Measurements from ENCODE around the gene TTN.
"Not testable (repeated sequence)": the region's sequence is repeated elsewhere in the genome, so short reads cannot be mapped to it uniquely, and the experiment has no call there.

Gene TTN

DNA sequence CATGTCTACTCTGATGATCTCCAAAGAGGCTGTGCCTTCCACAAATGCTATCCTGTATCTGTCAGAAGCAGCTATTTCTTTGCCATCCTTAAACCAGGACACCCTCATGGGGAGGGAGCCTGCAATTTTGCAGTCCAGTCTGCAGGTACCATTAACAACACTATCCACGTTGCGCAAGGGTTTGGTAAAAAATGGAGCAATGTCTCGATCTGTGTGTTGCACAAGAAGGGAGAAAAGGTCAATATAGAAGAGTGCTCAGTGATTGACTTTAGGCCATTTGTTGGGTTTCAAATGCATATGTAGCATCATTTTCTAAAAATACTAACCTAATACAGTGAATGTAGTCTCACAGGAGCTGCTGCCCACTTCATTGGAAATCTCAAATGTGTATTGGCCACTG, 74.3 kb downstream of the TTN start:
- no peak for DNase-seq

DNA sequence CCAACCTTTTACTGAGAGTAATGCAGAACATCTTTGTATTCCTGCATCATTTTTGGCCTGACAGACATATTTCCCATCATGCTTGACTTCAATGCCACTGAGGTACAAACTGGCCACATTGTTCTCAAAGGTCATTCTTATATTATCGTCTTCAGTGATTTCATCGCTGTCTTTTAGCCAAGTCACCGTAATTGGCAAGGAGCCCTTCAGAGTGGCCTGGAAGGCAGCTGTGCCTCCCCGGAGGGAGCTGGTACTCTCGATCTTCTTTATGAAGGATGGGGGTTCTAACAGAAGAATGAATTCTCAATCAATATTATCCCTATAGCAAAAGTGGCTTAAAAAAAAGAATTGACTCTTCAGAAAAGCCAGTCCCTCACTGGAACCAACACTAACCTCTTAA, 75.9 kb downstream of the TTN start:
- no peak for DNase-seq

DNA sequence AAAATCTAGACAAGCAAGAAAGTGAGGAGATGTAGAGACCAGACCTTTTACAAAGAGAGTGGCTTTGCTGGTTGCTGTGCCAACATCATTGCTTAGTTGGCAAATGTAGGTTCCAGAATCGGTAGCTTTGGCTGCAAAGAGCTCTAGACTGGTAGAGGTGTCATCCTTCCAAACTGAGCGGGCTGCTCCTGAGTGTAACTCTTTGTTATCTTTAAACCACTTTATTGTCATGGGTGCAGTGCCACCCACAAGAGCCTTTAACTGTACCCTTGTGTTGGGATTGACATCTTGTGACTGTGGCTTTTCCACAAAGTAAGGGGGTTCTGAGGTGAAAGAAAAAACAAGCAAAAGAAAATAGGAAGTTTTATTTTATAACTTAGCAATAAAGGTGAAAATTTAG, 77.2 kb downstream of the TTN start:
- DNase-seq = no peak

DNA sequence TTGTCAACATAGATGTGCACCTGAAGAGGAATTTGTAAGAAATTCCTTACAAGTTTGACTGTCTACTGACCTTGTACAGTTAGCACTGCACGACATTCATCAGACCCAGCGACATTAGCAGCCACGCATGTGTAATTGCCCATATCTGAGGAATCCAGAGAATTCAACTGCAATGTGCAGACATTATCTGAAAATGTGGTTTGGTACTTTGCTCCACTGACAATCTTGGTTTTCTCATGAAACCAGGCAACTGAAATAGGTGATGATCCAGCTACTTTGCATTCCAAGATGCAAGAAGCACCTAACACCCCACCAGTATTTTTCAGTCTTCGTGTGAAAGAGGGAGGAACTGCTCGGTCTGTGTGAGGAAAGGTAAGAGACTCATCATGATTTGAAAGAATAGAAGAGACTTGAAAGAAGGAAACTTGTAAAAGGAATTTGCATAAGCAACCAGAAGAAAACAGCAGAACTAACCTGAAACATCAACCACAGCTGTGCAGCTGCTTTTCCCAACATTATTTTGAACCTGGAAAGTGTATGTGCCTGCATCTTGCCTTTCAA, 83.4 kb downstream of the TTN start:
- DNase-seq = no peak

DNA sequence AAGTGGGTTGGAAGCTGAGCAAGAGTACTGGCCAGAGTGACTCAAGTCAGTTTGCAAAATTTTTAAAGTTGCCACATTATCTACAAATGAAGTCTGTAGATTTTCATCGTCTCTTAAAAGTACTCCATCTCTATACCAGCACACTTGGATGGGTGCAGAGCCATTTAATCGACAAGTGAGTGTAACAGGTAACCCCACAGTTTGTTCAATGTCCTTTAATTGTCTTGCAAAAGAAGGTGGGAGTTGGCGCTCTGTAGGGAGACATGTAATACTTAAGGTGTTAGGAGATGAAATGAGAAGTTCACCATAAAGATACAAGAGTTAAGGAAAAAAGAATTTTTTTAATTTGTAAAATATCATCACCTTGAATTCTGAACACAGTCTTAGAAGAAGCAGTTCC, 84.9 kb downstream of the TTN start:
- no peak for DNase-seq

DNA sequence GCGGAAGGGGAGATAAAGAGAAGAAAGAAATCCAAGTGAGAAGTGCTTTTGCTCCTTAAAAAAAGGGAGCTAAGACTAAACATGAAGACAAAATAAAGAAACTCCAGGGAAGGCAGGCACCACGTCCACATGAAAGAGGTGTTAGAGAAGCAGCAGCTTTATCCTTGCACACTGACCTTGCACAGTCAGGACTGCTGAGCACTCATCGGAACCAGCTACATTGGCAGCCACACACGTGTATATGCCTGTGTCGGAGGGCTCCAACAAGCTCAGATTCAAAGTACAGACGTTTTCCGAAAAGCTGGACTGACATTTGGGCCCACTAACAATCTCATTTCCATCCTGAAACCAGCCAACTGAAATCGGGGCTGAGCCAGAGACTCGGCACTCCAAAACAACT, 88.2 kb downstream of the TTN start:
- DNase-seq = no peak

DNA sequence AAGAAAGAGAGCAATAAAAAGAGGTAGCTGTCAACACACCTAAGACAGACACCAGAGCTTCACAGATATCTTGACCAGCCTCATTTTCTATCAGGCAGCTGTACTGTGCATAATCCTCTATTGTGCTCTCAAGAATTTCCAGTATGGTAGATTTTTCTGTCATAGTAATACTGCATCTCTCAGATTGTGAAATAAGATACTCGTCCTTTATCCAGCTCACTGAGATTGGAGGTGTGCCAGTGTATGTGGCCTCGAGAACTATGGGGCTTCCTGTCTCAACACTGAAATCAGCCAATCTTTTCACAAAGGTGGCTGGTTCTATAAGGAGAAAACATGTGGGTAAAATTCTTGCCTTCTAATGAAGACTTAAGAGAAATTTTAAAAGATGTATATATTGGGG, 88.9 kb downstream of the TTN start:
- DNase-seq = no peak

DNA sequence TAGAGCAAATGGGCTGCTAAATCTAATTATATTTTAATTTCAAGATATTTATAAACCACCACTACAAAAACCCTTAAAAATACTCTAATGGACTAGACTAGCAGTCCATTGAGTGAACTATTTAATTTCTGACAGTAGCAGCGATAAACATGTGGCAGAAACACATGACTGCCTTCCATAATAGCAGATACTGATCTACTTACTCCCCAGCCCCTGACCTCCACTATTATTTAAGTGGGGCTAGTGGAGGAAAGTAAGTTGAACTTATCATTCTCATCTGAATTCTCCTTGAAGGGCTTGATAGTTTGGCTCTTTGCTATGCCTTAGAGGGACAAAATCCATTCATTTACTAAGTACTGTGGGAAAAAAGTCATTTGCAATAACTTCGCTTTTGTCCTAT, 90.8 kb downstream of the TTN start:
- DNase-seq = no peak

DNA sequence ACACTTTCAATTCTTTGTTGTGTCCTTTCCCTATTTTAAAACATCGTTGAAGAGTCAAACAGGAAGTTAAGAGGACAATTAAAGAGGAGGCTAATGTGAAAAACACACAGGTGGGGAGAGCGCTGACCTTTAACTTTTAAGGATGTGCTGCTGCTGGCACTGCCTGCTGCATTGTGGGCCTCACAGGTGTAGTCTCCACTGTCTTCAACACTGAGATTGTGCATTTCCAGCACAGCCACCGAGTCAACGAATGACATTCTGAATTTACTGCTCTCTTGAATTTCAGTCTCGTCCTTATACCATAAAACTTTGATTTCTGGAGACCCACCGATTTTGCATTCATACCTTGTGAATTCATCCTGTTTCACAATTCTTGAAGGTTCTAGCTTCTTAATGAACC, 91.9 kb downstream of the TTN start:
- no peak for DNase-seq

DNA sequence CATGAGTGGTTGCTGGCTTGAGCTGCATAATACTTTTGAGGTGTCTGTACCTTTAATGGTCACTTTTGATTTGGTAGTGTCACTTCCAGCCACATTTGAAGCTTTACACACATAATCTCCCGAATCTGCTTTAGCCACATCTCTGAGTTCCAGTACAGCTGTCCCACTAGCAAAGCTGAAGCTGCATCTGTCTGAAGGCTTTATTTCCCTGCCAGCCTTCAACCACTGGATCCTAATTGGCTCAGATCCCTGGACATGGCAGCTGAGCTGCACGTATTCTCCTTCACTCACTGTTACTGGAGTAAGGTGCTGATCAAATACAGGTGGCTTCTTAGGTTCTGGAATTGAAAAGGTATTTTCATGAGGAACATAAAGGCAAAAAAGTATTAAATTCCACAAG, 99.7 kb downstream of the TTN start:
- no peak for DNase-seq

DNA sequence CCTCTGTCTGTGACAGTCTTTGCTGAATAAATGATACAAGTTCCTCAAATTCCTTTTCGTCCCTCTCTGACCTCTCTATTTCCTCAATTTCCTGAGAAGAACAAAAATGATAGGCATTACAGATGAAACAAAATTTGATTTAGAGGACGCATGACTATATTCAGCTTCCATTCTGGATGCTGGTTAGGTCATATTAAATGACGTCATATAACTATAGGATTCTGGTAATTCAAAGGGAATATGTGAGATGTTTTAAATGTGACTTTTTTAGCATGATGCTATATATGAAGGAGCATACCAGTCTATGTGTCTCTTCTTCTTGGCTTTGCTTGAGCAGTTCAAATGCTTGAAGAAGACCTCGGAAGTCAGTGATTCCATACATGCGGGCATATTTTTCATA, 102.3 kb downstream of the TTN start:
- DNase-seq = no peak

DNA sequence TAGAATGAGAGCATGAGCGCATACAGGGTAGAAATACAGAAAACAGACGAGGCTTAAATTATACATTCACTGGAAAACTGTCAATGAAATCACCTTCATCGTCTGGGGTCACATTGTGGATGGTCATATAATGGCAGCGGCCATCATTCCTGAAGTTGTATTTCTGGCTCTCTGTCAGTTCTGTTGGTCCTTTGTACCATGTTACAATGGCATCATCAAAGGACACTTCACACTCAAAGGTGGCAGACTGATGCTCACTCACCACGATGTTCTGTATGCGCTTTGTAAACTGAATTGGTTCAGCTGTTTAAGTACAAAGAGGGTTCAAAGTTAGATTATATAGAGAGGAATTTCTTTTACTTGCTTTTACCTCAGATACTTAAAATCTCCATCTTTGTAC, 104.9 kb downstream of the TTN start:
- DNase-seq = no peak

DNA sequence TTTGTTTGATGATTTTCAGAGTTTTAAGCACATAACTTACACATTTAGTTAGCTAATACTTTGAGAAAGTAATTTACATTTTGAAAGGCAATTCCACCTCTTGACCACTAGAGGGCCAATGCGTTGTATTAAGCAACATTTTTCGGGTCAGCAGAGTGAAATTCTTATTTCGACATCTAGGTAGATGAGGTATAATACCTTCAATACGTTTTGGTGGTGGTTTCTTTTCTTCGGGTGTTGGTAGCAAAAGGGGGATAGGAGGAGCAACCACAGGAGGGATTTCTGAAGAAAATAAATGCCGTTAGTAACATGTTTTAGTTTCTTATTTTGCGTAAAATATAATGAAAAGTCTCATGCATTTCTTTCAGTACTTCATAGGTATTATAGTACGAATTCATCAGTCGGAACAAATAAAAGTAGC, 106.3 kb downstream of the TTN start:
- peak; percentile 25 for DNase-seq

DNA sequence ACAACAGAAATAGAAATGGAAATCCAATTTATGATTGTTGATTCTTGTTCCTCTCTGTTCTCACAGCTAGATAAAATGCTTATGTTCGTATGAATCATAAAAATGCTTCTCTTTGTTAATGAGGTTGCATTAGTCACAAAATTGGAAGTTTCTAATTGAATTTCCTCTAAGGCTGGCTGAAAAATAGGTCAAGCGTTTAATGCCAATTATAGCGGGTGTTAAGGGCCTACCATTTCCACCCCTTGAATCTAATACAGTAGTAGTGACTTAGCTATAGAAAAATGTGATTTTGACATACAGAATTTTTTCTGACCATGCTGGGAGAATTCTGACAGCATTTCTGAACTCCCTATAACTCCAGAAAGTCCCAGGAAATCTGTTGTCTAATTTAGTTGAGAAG, 107.1 kb downstream of the TTN start:
- no peak for DNase-seq

DNA sequence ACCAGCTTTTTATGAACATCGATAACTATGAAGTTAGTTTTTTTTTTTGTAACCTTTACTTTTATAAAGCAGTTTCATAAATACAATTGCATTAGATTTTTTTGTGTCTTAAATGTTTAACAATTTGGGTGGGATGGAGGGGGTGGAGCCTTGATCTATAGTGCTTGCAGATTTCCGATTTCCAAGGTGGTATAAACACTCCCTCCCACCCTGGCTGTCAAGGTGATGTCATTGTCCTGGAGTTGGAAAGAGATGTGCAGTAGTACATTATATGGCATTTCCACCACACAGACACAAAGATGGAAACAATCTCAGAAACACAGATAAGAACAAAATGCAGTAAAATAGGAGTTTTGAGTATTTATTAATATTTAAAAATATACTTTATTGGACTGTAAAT, 114.4 kb downstream of the TTN start:
- no peak for DNase-seq

DNA sequence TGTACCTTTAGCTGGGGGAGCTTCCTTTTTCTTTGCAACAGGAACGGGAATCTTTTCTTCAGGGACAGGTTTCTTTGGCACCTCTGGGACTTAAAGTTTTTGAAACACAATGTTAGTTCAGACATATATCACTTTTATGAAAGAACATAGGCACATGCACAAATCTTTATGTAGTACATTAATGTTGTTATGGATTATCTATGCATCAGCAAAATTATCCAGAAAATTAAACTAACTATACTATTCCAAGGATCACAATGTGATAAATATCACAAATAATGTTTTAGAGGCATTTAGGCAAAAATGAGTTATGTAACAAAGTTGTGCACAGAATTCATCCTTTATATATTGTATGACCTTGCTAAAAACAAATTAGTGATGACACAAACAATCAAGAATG, 117.4 kb downstream of the TTN start:
- no peak for DNase-seq

DNA sequence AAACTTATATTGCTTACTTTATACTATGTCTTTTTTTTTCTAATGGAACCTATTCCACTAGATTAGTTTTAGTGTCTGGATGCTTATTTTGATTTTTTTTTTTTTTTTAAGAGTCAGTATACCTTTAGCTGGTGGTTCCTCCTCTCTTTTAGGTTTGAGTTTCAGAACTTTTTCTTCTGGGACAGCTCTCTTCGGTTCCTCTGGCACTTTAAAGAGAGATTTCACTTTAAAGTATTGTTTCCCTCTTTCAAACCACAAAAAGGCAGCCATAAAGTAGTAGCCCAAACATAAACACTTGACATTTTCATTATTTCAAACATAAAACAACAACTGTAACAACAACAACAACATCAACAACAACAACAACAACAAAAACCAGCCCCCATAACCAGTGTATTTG, 123.3 kb downstream of the TTN start:
- no peak for DNase-seq

DNA sequence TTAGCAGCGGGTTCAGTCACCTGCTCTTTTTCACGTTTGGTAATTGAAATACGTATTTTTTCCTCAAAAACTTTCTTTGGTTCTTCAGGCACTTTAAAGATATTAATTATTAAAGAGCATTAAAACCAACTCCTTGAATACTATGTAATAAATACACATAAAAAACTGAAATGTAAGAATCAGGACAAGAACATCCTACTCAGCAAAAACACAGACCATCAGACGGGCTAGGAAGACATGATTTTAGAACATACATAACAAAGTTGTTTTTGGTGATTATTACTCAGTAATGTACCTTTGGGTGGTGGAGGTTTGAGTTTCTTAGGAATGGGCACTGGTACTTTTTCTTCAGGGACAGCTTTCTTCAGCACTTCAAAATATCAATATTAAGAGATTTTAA, 126.1 kb downstream of the TTN start:
- no peak for DNase-seq

DNA sequence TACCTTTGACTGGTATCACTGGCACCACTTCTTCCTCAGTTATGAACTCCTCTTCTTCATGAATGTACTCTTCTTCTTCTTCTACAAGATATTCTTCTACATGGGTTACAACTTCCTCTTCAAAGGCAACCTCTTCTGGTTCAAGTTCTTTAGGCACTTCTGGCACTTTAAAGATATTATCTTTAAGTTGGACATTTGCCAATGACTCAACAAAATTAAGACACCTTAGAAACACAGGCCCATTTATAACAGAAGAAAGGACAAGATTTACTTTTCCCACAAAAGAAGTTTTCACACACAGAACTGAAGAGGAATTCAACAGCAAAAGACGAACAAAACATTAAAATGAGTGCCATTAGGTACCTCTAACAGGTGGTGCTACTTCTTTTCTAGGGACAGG, 127.3 kb downstream of the TTN start:
- no peak for DNase-seq

DNA sequence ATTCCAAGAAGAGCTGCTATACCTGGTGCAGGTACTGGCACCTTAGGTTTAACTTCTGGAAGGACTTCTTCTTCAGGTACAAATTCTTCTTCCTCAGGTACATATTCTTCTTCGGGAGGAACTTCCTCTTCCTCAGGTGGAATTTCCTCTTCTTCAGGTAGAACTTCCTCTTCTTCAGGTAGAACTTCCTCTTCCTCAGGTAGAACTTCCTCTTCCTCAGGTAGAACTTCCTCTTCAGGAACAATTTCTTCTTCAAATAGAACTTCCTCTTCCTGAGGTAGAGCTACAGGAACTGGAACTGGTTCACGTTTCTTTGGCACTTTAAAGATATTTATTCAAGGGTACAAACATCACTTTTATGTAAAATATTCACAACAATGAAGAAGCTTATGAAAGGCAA, 129.6 kb downstream of the TTN start:
- DNase-seq = no peak

DNA sequence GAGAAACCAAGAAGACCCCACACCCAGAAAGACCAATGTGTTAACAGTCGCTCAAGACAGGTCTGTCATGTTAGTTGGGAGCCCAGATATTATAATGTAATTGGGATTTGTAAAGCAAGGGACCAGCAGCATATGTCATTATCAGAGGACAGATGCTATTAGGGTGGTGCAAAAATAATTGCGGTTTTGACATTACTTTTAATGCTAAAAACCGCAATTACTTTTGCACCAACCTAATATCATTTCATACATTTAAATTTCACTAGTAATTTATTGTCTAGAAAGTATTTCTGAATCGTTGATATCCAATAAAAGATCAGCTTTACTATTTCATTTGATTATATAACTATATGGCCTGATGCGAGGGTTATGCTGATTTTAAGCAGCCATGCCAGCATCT, 131.2 kb downstream of the TTN start:
- no peak for DNase-seq

DNA sequence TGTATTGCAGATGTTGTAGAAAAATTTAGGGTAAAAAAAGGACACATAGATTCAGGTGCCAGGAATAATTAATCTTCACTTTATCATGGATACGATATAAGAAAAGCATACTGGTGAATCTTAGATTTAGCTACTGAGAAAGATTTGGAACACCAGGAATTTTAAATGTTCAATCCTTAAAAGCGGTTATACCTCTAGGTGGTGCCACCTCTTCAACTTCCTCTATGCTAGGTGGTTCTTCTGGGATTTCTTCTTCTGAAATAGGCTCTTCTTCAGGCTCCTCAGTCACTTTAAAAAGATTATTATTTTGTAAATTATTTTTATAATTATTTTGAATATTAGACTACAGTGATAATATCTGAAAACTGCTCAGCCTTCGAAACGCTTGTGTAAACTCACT, 133.1 kb downstream of the TTN start:
- no peak for DNase-seq

DNA sequence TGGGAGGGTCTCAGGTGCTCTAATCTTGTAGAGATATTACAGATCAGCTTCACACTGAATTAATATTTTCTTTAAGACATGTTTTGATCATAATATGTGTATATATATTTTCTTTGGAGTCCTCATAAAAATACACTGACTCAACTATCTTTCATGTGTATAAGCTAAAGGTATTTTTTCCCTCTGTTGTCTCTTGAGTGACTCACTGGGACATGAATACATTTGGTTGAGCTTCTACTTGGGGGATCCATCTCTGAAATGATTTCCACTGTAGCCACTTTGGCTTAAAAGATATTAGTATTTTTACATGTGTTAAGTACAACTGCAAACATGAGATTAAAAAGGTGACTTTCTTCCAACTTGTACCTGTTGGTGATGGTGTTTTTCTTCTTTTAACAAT, 140.8 kb downstream of the TTN start:
- DNase-seq = no peak

DNA sequence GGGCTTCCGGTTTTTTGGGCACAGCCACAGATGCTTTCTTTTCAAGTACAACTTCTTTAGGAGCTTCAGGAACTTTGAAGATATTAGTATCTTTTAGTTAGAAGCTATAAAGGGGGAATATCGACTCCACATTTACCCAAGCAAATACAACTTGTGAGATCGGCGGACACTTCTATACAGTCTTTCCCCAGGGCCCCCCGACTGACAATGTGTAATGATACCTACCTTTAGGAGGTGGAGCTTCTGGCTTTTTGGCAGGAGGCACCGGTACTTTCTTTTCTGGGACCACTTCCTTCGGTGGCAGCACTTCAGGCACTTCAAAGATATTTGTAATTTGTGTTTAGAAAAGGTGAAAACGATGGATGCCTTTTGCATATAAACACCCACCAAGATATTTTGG, 148.7 kb downstream of the TTN start:
- DNase-seq = not testable (repeated sequence)

DNA sequence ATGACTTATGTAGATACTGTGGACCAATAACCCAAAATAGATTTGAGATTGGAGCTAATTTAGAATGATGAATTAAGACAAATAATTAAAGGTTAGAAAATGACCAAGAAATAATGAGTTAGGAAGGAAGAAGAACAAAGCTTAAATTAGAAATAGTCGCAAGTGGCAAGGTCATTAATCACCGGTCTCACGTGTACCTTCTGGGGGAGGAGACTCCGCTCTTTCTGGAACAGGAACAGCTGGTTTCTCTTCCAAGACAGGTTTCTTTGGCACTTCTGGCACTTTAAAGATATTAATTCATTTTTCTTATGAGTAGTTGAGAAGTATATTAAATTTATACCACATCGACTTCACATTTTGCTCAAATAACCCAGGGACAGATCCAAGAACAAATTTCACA, 156.7 kb downstream of the TTN start:
- no peak for DNase-seq

DNA sequence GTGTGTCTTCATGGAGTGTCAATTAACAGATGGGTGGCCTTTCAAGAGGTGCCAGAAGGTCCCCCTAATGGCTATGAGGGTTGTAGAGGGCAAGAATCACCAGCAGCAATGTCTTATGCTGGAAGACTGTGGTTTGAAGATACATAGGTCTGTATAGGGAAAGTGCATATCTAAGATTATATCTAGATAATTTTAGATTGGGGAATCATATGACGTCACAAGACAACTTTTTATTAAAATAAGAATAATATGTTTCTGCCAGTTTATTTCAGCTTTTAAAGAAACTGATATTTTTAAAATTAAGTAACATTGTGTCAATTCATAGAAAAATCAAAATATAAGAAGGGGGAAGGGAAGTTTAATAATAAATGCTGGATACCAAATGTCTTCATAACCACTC, 162.3 kb downstream of the TTN start:
- no peak for DNase-seq
